ENCODE results near the gene UBE2V1. TPM values are rescaled to one million over a fixed set of nuclear protein-coding genes. Genes with fewer than 3 reads are reported as not detected.

The UBE2V1 gene
- total RNA-seq, 1 donor from 2014 or later = 150 TPM

DNA sequence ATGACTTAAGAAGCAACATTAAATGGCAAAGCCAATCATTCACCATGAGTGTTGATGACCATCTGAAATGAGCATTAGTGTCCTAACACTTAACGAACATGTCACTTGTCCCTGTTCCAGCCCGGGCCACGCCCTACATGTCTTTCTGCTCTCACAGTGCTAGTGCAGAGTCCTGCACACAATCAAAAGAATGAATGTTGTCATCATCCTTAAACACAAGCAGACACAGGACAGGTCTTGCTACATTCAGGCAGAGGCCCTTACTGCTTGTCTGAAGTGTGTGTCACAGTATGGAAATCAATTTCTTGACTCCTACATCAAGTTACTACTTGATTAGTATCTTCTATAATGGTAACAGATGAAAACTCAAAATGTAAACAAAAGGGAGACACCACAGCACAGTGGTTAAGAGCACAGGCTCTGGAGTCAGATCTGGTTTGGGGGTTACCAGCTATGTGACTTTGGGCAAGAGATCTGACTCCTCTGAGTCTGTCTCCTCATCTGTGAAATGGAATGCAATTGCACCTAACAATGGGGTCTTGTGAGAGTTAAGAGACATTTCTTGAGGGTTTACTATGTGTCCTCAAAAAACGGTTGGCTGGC is 17.4 kb downstream of the UBE2V1 start:
- H3K27ac Mint-ChIP-seq = no peak overlapping the region
- DNase-seq (ENCODE audit: low spot score, unreplicated experiment) = no peak
- no peaks in the 10 kb centered on the region for H3K9me3 Mint-ChIP-seq (ENCODE audit: low read depth)
- no peaks in the 10 kb centered on the region for H3K27me3 Mint-ChIP-seq
- no peak for TF ChIP-seq CTCF (IDR thresholded peaks at IDR 0.05; ENCODE audit: unreplicated experiment)
- peaks cover 7% of the 10 kb centered on the region for H3K4me1 Mint-ChIP-seq (ENCODE audit: low read depth)
- peaks cover 11% of the 10 kb centered on the region for H3K36me3 Mint-ChIP-seq (ENCODE audit: insufficient read depth)
- H3K4me3 Mint-ChIP-seq (ENCODE audit: low read depth) = no peak overlapping the region

GRCh38 chr20:50094522-50094921 is 18.4 kb downstream of the UBE2V1 start:
- H3K27ac Mint-ChIP-seq = peak overlapping the region; percentile 18
- H3K4me1 Mint-ChIP-seq (ENCODE audit: low read depth) = peaks cover 5% of the 10 kb centered on the region
- no peak overlapping the region for H3K4me3 Mint-ChIP-seq (ENCODE audit: low read depth)
- no peaks in the 10 kb centered on the region for H3K9me3 Mint-ChIP-seq (ENCODE audit: low read depth)
- peaks cover 14% of the 10 kb centered on the region for H3K36me3 Mint-ChIP-seq (ENCODE audit: insufficient read depth)
- no peak for TF ChIP-seq CTCF (IDR thresholded peaks at IDR 0.05; ENCODE audit: unreplicated experiment)
- no peak for DNase-seq (ENCODE audit: low spot score, unreplicated experiment)
- no peaks in the 10 kb centered on the region for H3K27me3 Mint-ChIP-seq

DNA sequence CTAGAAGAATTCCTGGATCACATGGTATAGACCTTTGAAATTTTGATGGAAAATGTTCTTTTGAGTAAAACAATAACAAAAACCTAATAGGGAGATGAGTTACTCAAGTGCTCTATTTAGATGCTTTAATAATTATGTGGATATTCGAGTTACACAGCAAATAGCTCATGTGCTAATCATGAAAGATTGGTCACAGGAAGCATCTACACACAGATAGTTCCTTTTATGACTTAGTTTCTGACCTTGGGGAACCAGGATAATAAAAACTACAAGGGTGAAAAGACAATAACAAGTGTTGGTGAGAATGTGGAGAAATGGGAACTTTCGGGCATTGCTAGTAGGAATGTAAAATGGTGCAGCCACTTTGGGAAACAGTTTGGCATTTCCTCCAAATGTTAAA is 19.7 kb downstream of the UBE2V1 start:
- Mint-ChIP-seq H3K9me3 (ENCODE audit: low read depth) (no peaks in the 10 kb centered on the region), H3K27ac (no peak overlapping the region), H3K4me1 (ENCODE audit: low read depth) (peaks cover under 1% of the 10 kb centered on the region), H3K27me3 (no peaks in the 10 kb centered on the region), H3K36me3 (ENCODE audit: insufficient read depth) (peaks cover 14% of the 10 kb centered on the region), H3K4me3 (ENCODE audit: low read depth) (no peak overlapping the region)
- no peak for DNase-seq (ENCODE audit: low spot score, unreplicated experiment)
- no peak for TF ChIP-seq CTCF (IDR thresholded peaks at IDR 0.05; ENCODE audit: unreplicated experiment)

DNA sequence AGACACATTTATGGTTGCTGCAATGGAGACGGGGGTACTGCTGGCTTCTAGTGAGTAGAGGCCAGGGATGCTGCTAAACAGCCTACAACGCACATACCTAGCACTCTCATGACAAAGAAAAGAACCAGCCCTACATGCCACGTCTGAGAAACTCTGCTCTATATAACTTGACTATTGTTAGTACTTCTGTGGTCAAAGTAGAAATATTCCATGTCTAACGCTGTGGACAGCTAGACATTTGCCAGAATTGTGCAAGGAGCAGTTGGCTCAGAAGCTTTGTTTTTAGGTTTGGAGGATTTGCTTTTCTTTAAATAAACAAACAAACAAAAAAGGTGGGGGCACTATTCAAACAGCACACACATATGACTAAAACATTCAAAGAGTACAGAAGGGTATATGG is 20.5 kb downstream of the UBE2V1 start:
- no peak for TF ChIP-seq CTCF (IDR thresholded peaks at IDR 0.05; ENCODE audit: unreplicated experiment)
- H3K27ac Mint-ChIP-seq = no peak overlapping the region
- peaks cover 14% of the 10 kb centered on the region for H3K36me3 Mint-ChIP-seq (ENCODE audit: insufficient read depth)
- H3K27me3 Mint-ChIP-seq = no peaks in the 10 kb centered on the region
- no peak for DNase-seq (ENCODE audit: low spot score, unreplicated experiment)
- no peaks in the 10 kb centered on the region for H3K9me3 Mint-ChIP-seq (ENCODE audit: low read depth)
- no peak overlapping the region for H3K4me3 Mint-ChIP-seq (ENCODE audit: low read depth)
- H3K4me1 Mint-ChIP-seq (ENCODE audit: low read depth) = no peaks in the 10 kb centered on the region

- Mint-ChIP-seq H3K9me3 (ENCODE audit: low read depth) (no peaks in the 10 kb centered on the region), H3K36me3 (ENCODE audit: insufficient read depth) (peaks cover 8% of the 10 kb centered on the region), H3K27ac (no peak overlapping the region), H3K4me1 (ENCODE audit: low read depth) (peaks cover 8% of the 10 kb centered on the region), H3K27me3 (no peaks in the 10 kb centered on the region), H3K4me3 (ENCODE audit: low read depth) (no peak overlapping the region)
- DNase-seq (ENCODE audit: low spot score, unreplicated experiment) = no peak
- TF ChIP-seq CTCF (IDR thresholded peaks at IDR 0.05; ENCODE audit: unreplicated experiment) = no peak
Measured at GRCh38 chr20:50089787-50090177, 23.2 kb downstream of the UBE2V1 start.

Data from progenitor cell of endocrine pancreas (in vitro differentiated cells).